Mesenchymal stem cell (in vitro differentiated cells and primary cell): ENCODE data around the gene ZNF106.

Experiments
- DNase-seq: peaks from one replicate; pipeline ENCODE4 v3.0.0-alpha.2; 2013
- H2AFZ ChIP-seq: one replicate; pipeline ENCODE4 v1.6.1; 2013; ENCODE audit warnings: low read depth, mild to moderate bottlenecking, control low read depth, inconsistent platforms, low read length, moderate library complexity
- H2AK5ac ChIP-seq: 2 replicates; pipeline ENCODE4 v1.6.1; 2013; ENCODE audit warnings: low read length, moderate library complexity, mild to moderate bottlenecking, inconsistent platforms; ENCODE audit not compliant: severe bottlenecking
- H2BK120ac ChIP-seq: one replicate; pipeline ENCODE4 v1.6.1; 2013; ENCODE audit warnings: low read depth, mild to moderate bottlenecking, inconsistent platforms, low read length, moderate library complexity
- H2BK12ac ChIP-seq, 2 experiments: one replicate each; pipeline ENCODE4 v1.6.1; 2013; ENCODE audit warnings: inconsistent platforms in 2 of 2, low read length in 2 of 2, mild to moderate bottlenecking in 2 of 2, moderate library complexity in 2 of 2, control low read depth in 1 of 2
- H2BK15ac ChIP-seq: one replicate; pipeline ENCODE4 v1.6.1; 2013; ENCODE audit warnings: mild to moderate bottlenecking, low read depth, inconsistent platforms; ENCODE audit not compliant: poor library complexity, severe bottlenecking
- H2BK5ac ChIP-seq: 2 replicates; pipeline ENCODE4 v1.6.1; 2013; ENCODE audit warnings: low read depth, mild to moderate bottlenecking, low read length, control low read depth, inconsistent platforms; ENCODE audit not compliant: poor library complexity, severe bottlenecking
- H3K14ac ChIP-seq, 2 experiments: one replicate each; pipeline ENCODE4 v1.6.1; 2013; ENCODE audit warnings: inconsistent platforms in 2 of 2, low read length in 2 of 2, control low read depth in 1 of 2, mild to moderate bottlenecking in 1 of 2, moderate library complexity in 1 of 2
- H3K18ac ChIP-seq, 2 experiments: one replicate each; pipeline ENCODE4 v1.6.1; 2013; ENCODE audit warnings: inconsistent platforms in 2 of 2, low read length in 2 of 2, control low read depth in 1 of 2, low read depth in 1 of 2, mild to moderate bottlenecking in 1 of 2
- H3K23ac ChIP-seq, 2 experiments: one replicate each; pipeline ENCODE4 v1.6.1; 2013; ENCODE audit warnings: inconsistent platforms in 2 of 2, low read length in 2 of 2, mild to moderate bottlenecking in 2 of 2, moderate library complexity in 2 of 2, control low read depth in 1 of 2
- H3K27ac ChIP-seq: 2 replicates; pipeline ENCODE4 v1.5.1; 2013; ENCODE audit warnings: mild to moderate bottlenecking, moderate library complexity, low read length, control low read depth, inconsistent platforms; ENCODE audit not compliant: poor library complexity, severe bottlenecking
- H3K27me3 ChIP-seq, 2 experiments: 2 replicates each; pipeline versions ENCODE4 v1.6.1 to v1.7.0; 2013; ENCODE audit warnings: low read length in 2 of 2, mild to moderate bottlenecking in 2 of 2, moderate library complexity in 2 of 2, control low read depth in 1 of 2, inconsistent platforms in 1 of 2; ENCODE audit not compliant: control insufficient read depth in 1 of 2, insufficient read depth in 1 of 2
- H3K36me3 ChIP-seq, 2 experiments: 2 replicates each; pipeline versions ENCODE4 v1.6.1 to v1.7.0; 2013; ENCODE audit warnings: low read length in 2 of 2, control low read depth in 1 of 2, inconsistent platforms in 1 of 2, low read depth in 1 of 2, mild to moderate bottlenecking in 1 of 2; ENCODE audit not compliant: insufficient read depth in 2 of 2, control insufficient read depth in 1 of 2
- H3K4ac ChIP-seq, 2 experiments: one replicate each; pipeline ENCODE4 v1.6.1; 2013; ENCODE audit warnings: inconsistent platforms in 2 of 2, low read length in 2 of 2, mild to moderate bottlenecking in 2 of 2, moderate library complexity in 2 of 2, control low read depth in 1 of 2, low read depth in 1 of 2
- H3K4me1 ChIP-seq: 2 replicates; pipeline ENCODE4 v1.6.1; 2013; ENCODE audit warnings: low read depth, low read length, control low read depth; ENCODE audit not compliant: control insufficient read depth, insufficient read depth
- H3K4me2 ChIP-seq: 2 replicates; pipeline ENCODE4 v1.6.1; 2013; ENCODE audit warnings: low read length, mild to moderate bottlenecking, inconsistent platforms; ENCODE audit not compliant: poor library complexity, severe bottlenecking
- H3K4me3 ChIP-seq, 2 experiments: 2 replicates each; pipeline versions ENCODE4 v1.5.1 to v1.7.0; 2013; ENCODE audit warnings: low read length in 2 of 2, mild to moderate bottlenecking in 2 of 2, control low read depth in 1 of 2, low read depth in 1 of 2; ENCODE audit not compliant: insufficient read depth in 1 of 2
- H3K79me1 ChIP-seq: replicated peaks from 2 replicates; pipeline ENCODE4 v1.6.1; 2013; ENCODE audit warnings: mild to moderate bottlenecking, control low read depth, low read length, inconsistent platforms; ENCODE audit not compliant: poor library complexity, severe bottlenecking
- H3K9ac ChIP-seq: 2 replicates; pipeline ENCODE4 v1.7.0; 2013; ENCODE audit warnings: mild to moderate bottlenecking, low read length, moderate library complexity
- H3K9me3 ChIP-seq: 2 replicates; pipeline ENCODE4 v1.7.0; 2013; ENCODE audit warnings: mild to moderate bottlenecking, low read length; ENCODE audit not compliant: control insufficient read depth
- H4K8ac ChIP-seq: one replicate; pipeline ENCODE4 v1.6.1; 2013; ENCODE audit warnings: inconsistent platforms, mild to moderate bottlenecking, low read length, moderate library complexity
- H4K91ac ChIP-seq: one replicate; pipeline ENCODE4 v1.6.1; 2013; ENCODE audit warnings: mild to moderate bottlenecking, low read length, inconsistent platforms
- WGBS: methylation state at CpG from one replicate; pipeline ENCODE4 v1.1.7; 2013; ENCODE audit warnings: mixed read lengths; 5-methylcytosine and 5-hydroxymethylcytosine counted together

Gene ZNF106

DNA sequence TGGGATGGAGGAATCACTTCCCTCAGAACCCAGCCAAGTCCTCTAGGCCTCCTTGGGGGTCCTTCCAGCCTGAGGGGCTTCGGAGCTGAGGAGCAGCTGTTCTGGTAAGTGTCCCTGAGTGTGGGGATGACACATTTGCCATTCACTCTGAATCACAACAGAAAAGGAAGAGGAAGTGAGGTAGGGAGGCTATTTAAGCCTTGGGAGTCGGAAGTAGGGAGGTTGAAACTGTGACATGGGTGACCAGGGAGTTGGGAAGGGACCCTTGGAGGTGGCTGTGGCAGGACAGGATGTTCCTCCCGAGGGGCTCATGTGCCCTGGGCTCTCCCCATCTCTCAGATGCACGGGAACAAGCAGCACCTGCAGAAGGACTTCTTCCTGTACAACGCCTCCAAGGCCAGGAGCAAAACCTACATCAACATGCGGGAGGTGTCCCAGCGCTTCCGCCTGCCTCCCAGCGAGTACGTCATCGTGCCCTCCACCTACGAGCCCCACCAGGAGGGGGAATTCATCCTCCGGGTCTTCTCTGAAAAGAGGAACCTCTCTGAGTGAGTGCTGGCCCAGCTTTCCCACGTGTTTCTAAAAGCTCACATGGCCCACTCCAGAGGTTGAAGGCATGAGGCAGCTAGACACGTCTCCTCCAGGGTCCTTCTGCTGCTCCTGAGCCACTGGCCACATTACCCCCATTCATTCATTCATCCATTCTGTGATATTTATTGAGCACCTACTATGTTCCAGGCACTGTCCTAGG is 88.3 kb downstream of the ZNF106 start:
- no peaks in the 10 kb centered on the region for H3K27me3 ChIP-seq
- H3K9ac ChIP-seq = no peak overlapping the region
- 89% methylated on average over 15 of the region's 15 CpGs for WGBS
- no peak overlapping the region for H2BK12ac ChIP-seq
- no peak for DNase-seq
- H3K79me1 ChIP-seq = no peaks in the 10 kb centered on the region
- no peak overlapping the region for H2BK15ac ChIP-seq
- no peak overlapping the region for H3K4me2 ChIP-seq
- H2AFZ ChIP-seq = no peak overlapping the region
- no peak overlapping the region for H4K8ac ChIP-seq
- no peak overlapping the region for H2BK120ac ChIP-seq
- H2AK5ac ChIP-seq = no peak overlapping the region
- H3K23ac ChIP-seq = no peak overlapping the region
- no peak overlapping the region for H3K18ac ChIP-seq
- H3K4me3 ChIP-seq = no peak overlapping the region
- H3K9me3 ChIP-seq = no peaks in the 10 kb centered on the region
- no peak overlapping the region for H4K91ac ChIP-seq
- H3K14ac ChIP-seq = no peak overlapping the region
- no peak overlapping the region for H3K27ac ChIP-seq
- H2BK5ac ChIP-seq = no peak overlapping the region
- no peaks in the 10 kb centered on the region for H3K4me1 ChIP-seq
- peaks cover 3 to 48% of the 10 kb centered on the region in 2 experiments for H3K36me3 ChIP-seq
- peak overlapping the region in 1 of 2 experiments; percentile 42 for H3K4ac ChIP-seq

DNA sequence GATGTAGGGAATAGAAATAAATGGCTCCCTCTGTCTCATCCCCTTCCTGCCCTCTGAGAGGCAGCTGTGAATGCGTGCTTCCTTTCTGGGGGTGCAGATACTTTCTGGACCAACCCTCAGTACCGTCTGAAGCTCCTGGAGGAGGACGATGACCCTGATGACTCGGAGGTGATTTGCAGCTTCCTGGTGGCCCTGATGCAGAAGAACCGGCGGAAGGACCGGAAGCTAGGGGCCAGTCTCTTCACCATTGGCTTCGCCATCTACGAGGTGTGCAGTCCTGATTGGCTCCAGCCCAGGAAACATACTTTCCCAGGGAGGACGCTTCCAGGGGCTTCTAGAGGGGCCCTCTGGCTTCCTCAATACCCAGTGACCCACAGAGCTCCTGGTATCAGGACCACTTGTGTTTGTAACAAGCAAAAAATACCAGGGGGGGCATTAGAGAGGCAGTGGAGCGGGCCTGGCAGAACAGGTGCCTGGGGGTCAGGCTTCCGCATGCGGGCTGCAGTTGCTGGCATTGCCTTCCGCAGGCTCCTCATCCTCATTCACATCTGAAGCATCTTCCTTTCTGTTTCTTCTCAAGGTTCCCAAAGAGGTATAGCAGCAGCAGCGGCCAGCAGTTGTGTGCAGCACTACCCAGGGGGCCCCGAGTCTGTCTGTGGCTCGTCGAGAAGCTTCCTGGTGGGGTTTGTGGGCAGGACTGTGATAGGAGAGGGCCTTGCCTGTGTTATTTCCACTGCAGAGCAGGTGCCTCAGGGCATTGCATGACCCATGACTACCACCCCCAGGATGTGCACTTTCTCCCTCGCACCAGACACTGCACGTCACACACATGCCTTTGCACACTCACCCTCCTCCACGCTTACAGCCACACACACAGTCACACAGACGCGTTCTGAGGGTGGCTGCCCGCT is 89.1 kb downstream of the ZNF106 start:
- H2AFZ ChIP-seq = no peak overlapping the region
- no peak for DNase-seq
- no peak overlapping the region for H3K23ac ChIP-seq
- no peak overlapping the region for H3K4me2 ChIP-seq
- H2AK5ac ChIP-seq = no peak overlapping the region
- H3K18ac ChIP-seq = no peak overlapping the region
- H2BK120ac ChIP-seq = no peak overlapping the region
- 84% methylated on average over 22 of the region's 24 CpGs for WGBS
- H3K36me3 ChIP-seq = peaks cover 1 to 48% of the 10 kb centered on the region in 2 experiments
- H3K4me3 ChIP-seq = no peak overlapping the region
- no peaks in the 10 kb centered on the region for H3K27me3 ChIP-seq
- no peak overlapping the region for H4K8ac ChIP-seq
- no peak overlapping the region for H3K14ac ChIP-seq
- H2BK12ac ChIP-seq = no peak overlapping the region
- no peaks in the 10 kb centered on the region for H3K9me3 ChIP-seq
- no peaks in the 10 kb centered on the region for H3K4me1 ChIP-seq
- H3K9ac ChIP-seq = no peak overlapping the region
- H2BK15ac ChIP-seq = no peak overlapping the region
- no peaks in the 10 kb centered on the region for H3K79me1 ChIP-seq
- H4K91ac ChIP-seq = no peak overlapping the region
- H3K4ac ChIP-seq = peak overlapping the region in 1 of 2 experiments; percentile 42
- H3K27ac ChIP-seq = no peak overlapping the region
- H2BK5ac ChIP-seq = no peak overlapping the region

DNA sequence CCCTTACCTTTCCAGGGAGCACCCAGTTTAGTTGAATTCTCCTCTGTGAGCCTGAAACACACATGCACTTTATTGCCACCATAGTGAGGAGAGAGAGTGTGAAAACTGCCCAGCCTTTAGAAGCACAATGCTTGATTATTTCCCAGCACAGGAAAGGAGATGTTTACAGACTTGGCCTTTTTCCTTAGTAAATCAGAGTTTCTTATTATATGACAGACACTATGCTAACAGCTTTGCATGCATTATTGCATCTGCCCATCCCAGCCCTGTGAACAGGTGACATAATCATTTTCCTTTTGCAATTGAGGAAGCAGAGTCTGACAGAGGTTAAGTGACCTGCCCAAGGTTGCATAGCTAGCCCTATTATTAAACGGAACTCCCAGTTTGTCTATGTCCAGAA is 95.1 kb downstream of the ZNF106 start:
- Histone ChIP-seq H2BK120ac (no peak overlapping the region), H2AFZ (no peak overlapping the region), H3K36me3 (peaks cover 0 to 20% of the 10 kb centered on the region in 2 experiments), H3K9me3 (no peaks in the 10 kb centered on the region), H4K8ac (no peak overlapping the region), H4K91ac (no peak overlapping the region), H3K23ac (no peak overlapping the region), H3K4me1 (peaks cover 3% of the 10 kb centered on the region), H2BK15ac (no peak overlapping the region), H2AK5ac (no peak overlapping the region), H3K27me3 (peaks cover 0 to 8% of the 10 kb centered on the region in 2 experiments), H3K4me2 (no peak overlapping the region), H3K79me1 (no peaks in the 10 kb centered on the region), H3K9ac (no peak overlapping the region), H3K18ac (no peak overlapping the region), H3K4me3 (no peak overlapping the region), H3K4ac (no peak overlapping the region), H2BK12ac (no peak overlapping the region), H3K14ac (no peak overlapping the region), H2BK5ac (no peak overlapping the region), H3K27ac (no peak overlapping the region)
- no peak for DNase-seq
- 91% methylated on average over 1 of the region's 1 CpG for WGBS

DNA sequence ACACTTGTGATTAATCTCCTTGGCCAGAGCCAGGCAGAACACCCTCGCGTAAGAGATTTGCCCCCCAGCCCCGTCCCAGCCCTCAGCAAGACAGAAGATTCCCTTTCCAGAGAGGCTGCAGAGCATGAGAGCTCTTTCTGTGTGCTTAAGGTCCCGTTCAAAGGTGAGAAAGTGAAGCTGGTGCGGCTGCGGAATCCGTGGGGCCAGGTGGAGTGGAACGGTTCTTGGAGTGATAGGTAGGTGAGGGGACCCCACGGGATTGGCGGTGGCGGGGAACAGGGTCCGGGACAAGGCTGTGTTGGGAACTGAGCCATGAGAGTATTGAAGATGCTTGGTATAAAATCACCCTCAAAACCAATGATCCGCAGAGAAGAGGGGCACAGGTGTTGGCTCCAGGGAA is 96.8 kb downstream of the ZNF106 start:
- peaks cover 0 to 7% of the 10 kb centered on the region in 2 experiments for H3K36me3 ChIP-seq
- no peaks in the 10 kb centered on the region for H3K9me3 ChIP-seq
- no peak overlapping the region for H2BK120ac ChIP-seq
- no peak overlapping the region for H2BK15ac ChIP-seq
- H3K79me1 ChIP-seq = no peaks in the 10 kb centered on the region
- H4K8ac ChIP-seq = no peak overlapping the region
- H3K4me3 ChIP-seq = no peak overlapping the region
- WGBS = 84% methylated on average over 13 of the region's 13 CpGs
- H3K18ac ChIP-seq = peak overlapping the region in 1 of 2 experiments; percentile 11
- no peak overlapping the region for H2BK5ac ChIP-seq
- DNase-seq = no peak
- no peak overlapping the region for H3K23ac ChIP-seq
- no peak overlapping the region for H3K9ac ChIP-seq
- H2BK12ac ChIP-seq = peak overlapping the region in 1 of 2 experiments; percentile 18
- H3K27me3 ChIP-seq = peaks cover 0 to 11% of the 10 kb centered on the region in 2 experiments
- H3K4me2 ChIP-seq = no peak overlapping the region
- no peak overlapping the region for H3K14ac ChIP-seq
- H2AK5ac ChIP-seq = no peak overlapping the region
- H3K4ac ChIP-seq = no peak overlapping the region
- H3K4me1 ChIP-seq = peaks cover 3% of the 10 kb centered on the region
- no peak overlapping the region for H3K27ac ChIP-seq
- no peak overlapping the region for H2AFZ ChIP-seq
- no peak overlapping the region for H4K91ac ChIP-seq
